SK-N-SH (cell line): Measurements from ENCODE around the gene PTPN4. TPM values are rescaled to one million over a fixed set of nuclear protein-coding genes. Genes with fewer than 3 reads are reported as not detected.

Experiments used
- CTCF ChIA-PET: fragments of 300-600, 350-600 bp; formaldehyde crosslinking; extraction: SDS; loops from one replicate; lab custom pipeline; 2021; lab: Yijun Ruan, JAX
- POLR2A ChIA-PET: fragments of 350-600 bp; sonication (Branson Sonifier 250); formaldehyde crosslinking; extraction: SDS; loops from one replicate; lab custom pipeline; 2020; ENCODE audit warnings: antibody characterized with exemption, inconsistent platforms; lab: Yijun Ruan, JAX
- DNase-seq: peaks from one replicate; pipeline ENCODE4 v3.0.0; 2012
- H2AFZ ChIP-seq: fragments of 200-600 bp; sonication (generic); 2 replicates; pipeline ENCODE4 v1.8.1; 2016; ENCODE audit warnings: antibody characterized with exemption, mild to moderate bottlenecking, low read depth
- H3F3A ChIP-seq: fragments of 200-600 bp; sonication (generic); replicated peaks from 2 replicates; pipeline ENCODE3; 2016; ENCODE audit warnings: antibody characterized with exemption, mild to moderate bottlenecking; ENCODE audit not compliant: insufficient read depth
- H3K27ac ChIP-seq, 2 experiments: fragments of 200-500 bp in 1 of 2; fragments of 200-600 bp in 1 of 2; sonication (Bioruptor generic) in 1 of 2; sonication (generic), shearing (Covaris generic) in 1 of 2; 2 replicates each; pipeline versions ENCODE4 v1.5.1 to v1.6.1; 2014 to 2016; ENCODE audit warnings: low read depth in 2 of 2, inconsistent platforms in 1 of 2, low read length in 1 of 2, mild to moderate bottlenecking in 1 of 2, mixed read lengths in 1 of 2
- H3K27me3 ChIP-seq: fragments of 200-600 bp; sonication (generic), shearing (Covaris generic); 2 replicates; pipeline ENCODE4 v1.6.1; 2016; ENCODE audit warnings: mixed run types; ENCODE audit not compliant: insufficient read depth
- H3K36me3 ChIP-seq, 2 experiments: fragments of 200-500 bp in 1 of 2; fragments of 200-600 bp in 1 of 2; sonication (Bioruptor generic) in 1 of 2; sonication (generic) in 1 of 2; replicated peaks in 1 of 2; 2 replicates each; pipeline versions ENCODE3 to v1.5.1; 2014 to 2016; ENCODE audit warnings: low read length in 1 of 2, mild to moderate bottlenecking in 1 of 2; ENCODE audit not compliant: insufficient read depth in 2 of 2, control insufficient read depth in 1 of 2
- H3K4me1 ChIP-seq, 2 experiments: fragments of 200-500 bp in 1 of 2; fragments of 200-600 bp in 1 of 2; sonication (Bioruptor generic) in 1 of 2; sonication (generic), shearing (Covaris generic) in 1 of 2; 2 replicates each; pipeline versions ENCODE4 v1.5.1 to v1.6.1; 2014 to 2016; ENCODE audit warnings: low read depth in 1 of 2, low read length in 1 of 2, mixed run types in 1 of 2; ENCODE audit not compliant: insufficient read depth in 2 of 2, control insufficient read depth in 1 of 2
- H3K4me2 ChIP-seq: fragments of 200-600 bp; sonication (generic), shearing (Covaris generic); 2 replicates; pipeline ENCODE4 v1.6.1; 2017; ENCODE audit warnings: mixed run types
- H3K4me3 ChIP-seq, 2 experiments: fragments of 200-500 bp in 1 of 2; fragments of 200-600 bp in 1 of 2; sonication (Bioruptor generic) in 1 of 2; sonication (generic), shearing (Covaris generic) in 1 of 2; 2 replicates each; pipeline versions ENCODE4 v1.5.1 to v1.8.1; 2014 to 2016; ENCODE audit warnings: low read depth in 2 of 2, inconsistent platforms in 1 of 2, low read length in 1 of 2, mild to moderate bottlenecking in 1 of 2, mixed read lengths in 1 of 2, moderate library complexity in 1 of 2
- H3K79me2 ChIP-seq: fragments of 200-600 bp; sonication (generic); 2 replicates; pipeline ENCODE4 v1.8.1; 2017; ENCODE audit warnings: mild to moderate bottlenecking; ENCODE audit not compliant: insufficient read depth
- H3K9ac ChIP-seq: fragments of 200-600 bp; sonication (generic); 2 replicates; pipeline ENCODE4 v1.6.1; 2017; ENCODE audit warnings: mixed run types
- H3K9me2 ChIP-seq: fragments of 200-600 bp; sonication (generic); 2 replicates; pipeline ENCODE4 v1.6.1; 2017; ENCODE audit warnings: mixed run types
- H3K9me3 ChIP-seq: fragments of 200-600 bp; sonication (generic); 2 replicates; pipeline ENCODE4 v1.6.1; 2017; ENCODE audit warnings: mixed run types, mild to moderate bottlenecking, moderate library complexity
- H4K20me1 ChIP-seq: fragments of 200-600 bp; sonication (generic); 2 replicates; pipeline ENCODE4 v1.6.1; 2017; ENCODE audit warnings: mild to moderate bottlenecking, mixed run types; ENCODE audit not compliant: insufficient read depth
- MXI1 ChIP-seq: IDR thresholded peaks from 2 replicates; pipeline ENCODE4 v1.6.1; 2012; ENCODE audit warnings: mild to moderate bottlenecking, low read depth, low read length, improper control_type of control experiment
- POLR2AphosphoS5 ChIP-seq: IDR thresholded peaks from 2 replicates; pipeline ENCODE4 v1.6.1; 2012; ENCODE audit warnings: low read depth, low read length
- TCF12 ChIP-seq: IDR thresholded peaks from 2 replicates; pipeline ENCODE4 v1.4.0; 2012
- TEAD4 ChIP-seq: IDR thresholded peaks from 2 replicates; pipeline ENCODE4 v1.4.0; 2012; ENCODE audit warnings: mild to moderate bottlenecking, borderline replicate concordance; ENCODE audit not compliant: insufficient read depth
- WGBS: methylation state at CpG from one replicate; pipeline ENCODE4 v1.1.6; 2017; ENCODE audit warnings: low lambda C conversion rate; 5-methylcytosine and 5-hydroxymethylcytosine counted together
- polyA plus RNA-seq, 3 experiments: library from polyadenylated mRNA; depleted of rRNA; stranded (reverse); fragments of >200 nt; gene quantifications; 2 replicates each; pipeline ENCODE4 v1.2.3, GENCODE V29; 2012
- TF ChIP-seq, protein P1 (sequence below): fragments of 150-350 bp; IDR thresholded peaks from 2 replicates; pipeline ENCODE4 v1.6.1; 2017; ENCODE audit warnings: antibody characterized with exemption, low read length, low read depth, borderline replicate concordance
- TF ChIP-seq, protein P2 (sequence below): IDR thresholded peaks from 2 replicates; pipeline ENCODE4 v1.4.0; 2012; ENCODE audit warnings: low read depth
- TF ChIP-seq, protein P3 (sequence below): IDR thresholded peaks from 2 replicates; pipeline ENCODE4 v1.6.1; 2012; ENCODE audit warnings: mild to moderate bottlenecking, low read depth, low read length, moderate library complexity
- TF ChIP-seq, protein P4 (sequence below): IDR thresholded peaks from 2 replicates; pipeline ENCODE4 v1.4.0; 2012; ENCODE audit warnings: low read depth, borderline replicate concordance

Gene PTPN4
- polyA plus RNA-seq, 1 of the 3 experiments (the other 2 are of a cell fraction): 6.2 TPM

DNA sequence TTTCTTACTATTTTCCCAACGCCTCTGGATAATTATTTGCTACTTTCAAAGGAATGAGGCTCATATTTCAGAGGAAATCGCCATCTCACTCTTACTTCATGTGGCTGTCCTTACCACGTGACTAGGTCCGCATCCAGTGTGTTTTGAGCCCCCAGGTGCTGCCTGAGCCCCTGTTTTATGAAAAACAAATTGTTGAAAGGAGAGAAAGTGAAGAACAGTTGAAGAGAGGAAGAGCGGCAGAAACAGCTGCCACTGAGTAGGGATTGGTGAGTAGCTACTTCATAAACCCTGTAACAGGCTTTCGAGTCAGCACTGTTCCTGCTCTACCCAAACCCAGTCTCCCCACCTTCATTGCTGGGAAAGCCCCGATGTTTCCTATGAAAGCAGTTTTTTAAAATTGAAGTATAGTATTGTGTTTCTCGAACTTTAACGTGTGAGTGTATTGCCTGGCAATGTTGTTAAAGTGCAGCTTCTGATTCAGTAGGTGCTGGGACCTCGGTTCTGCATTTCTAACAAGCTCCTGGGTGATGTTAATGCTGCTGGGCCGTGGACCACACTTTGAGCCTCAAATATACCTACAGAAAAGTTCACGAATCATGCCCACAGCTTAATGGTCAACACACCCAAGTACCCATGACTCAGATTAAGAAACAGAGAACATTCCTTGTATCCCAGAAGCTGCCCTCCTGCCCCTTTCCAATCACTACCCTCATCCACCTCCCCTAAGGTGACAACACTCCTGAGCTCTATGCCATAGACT lies 41.0 kb upstream of the PTPN4 start:
- no peak overlapping the region for H3K9ac ChIP-seq
- H3K9me3 ChIP-seq: no peaks in the 10 kb centered on the region
- no peaks in the 10 kb centered on the region for H3K36me3 ChIP-seq
- DNase-seq: no peak
- H3F3A ChIP-seq: no peaks in the 10 kb centered on the region
- H3K4me3 ChIP-seq: no peak overlapping the region
- TF ChIP-seq, protein P1, sequence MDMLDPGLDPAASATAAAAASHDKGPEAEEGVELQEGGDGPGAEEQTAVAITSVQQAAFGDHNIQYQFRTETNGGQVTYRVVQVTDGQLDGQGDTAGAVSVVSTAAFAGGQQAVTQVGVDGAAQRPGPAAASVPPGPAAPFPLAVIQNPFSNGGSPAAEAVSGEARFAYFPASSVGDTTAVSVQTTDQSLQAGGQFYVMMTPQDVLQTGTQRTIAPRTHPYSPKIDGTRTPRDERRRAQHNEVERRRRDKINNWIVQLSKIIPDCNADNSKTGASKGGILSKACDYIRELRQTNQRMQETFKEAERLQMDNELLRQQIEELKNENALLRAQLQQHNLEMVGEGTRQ: no peak
- no peak for TF ChIP-seq POLR2AphosphoS5
- WGBS: 71% methylated on average over 12 of the region's 12 CpGs
- no peaks in the 10 kb centered on the region for H4K20me1 ChIP-seq
- no peaks in the 10 kb centered on the region for H3K9me2 ChIP-seq
- H3K4me2 ChIP-seq: no peak overlapping the region
- H3K4me1 ChIP-seq: no peaks in the 10 kb centered on the region
- POLR2A ChIA-PET: no interaction called here
- no peak overlapping the region for H3K27ac ChIP-seq
- H3K27me3 ChIP-seq: no peaks in the 10 kb centered on the region
- CTCF ChIA-PET: interaction anchor here (0.6 to 2.1 kb wide), 3 partner anchors 9 to 482 kb away, joined by 3 to 7 read pairs (median 4); no protein-coding TSS in a partner anchor
- no peaks in the 10 kb centered on the region for H3K79me2 ChIP-seq
- H2AFZ ChIP-seq: no peak overlapping the region

DNA sequence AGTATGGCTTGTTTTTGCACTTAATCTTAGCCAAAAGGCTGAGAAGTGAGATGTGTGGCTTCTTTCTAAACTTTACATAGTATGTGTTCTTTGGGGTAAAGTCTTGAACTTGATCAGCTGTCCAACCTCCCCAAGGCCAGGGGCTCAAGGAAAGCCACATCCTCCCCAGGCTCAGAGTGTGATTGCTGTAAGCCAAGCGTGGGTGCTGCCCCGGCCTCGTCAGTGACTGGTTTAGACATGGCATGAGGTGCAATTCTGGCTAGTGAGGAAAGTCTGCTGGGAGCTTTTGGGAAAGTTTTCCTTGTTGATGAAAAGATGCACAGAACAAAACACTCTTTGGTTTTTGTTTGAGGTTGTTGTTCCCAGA lies 40.5 kb upstream of the PTPN4 start:
- Histone ChIP-seq H3K79me2 (no peaks in the 10 kb centered on the region), H2AFZ (no peak overlapping the region), H3K9me3 (no peaks in the 10 kb centered on the region), H4K20me1 (no peaks in the 10 kb centered on the region), H3K27me3 (no peaks in the 10 kb centered on the region), H3K36me3 (no peaks in the 10 kb centered on the region), H3K4me2 (no peak overlapping the region), H3K4me1 (no peaks in the 10 kb centered on the region), H3K27ac (no peak overlapping the region), H3K9me2 (no peaks in the 10 kb centered on the region), H3F3A (no peaks in the 10 kb centered on the region), H3K9ac (no peak overlapping the region), H3K4me3 (no peak overlapping the region)
- CTCF ChIA-PET: interaction anchor here (1.1 to 2.1 kb wide), 2 partner anchors 10 to 16 kb away, joined by 4 to 7 read pairs; no protein-coding TSS in a partner anchor
- TF ChIP-seq MXI1 (no peak), TCF12 (no peak), TEAD4 (no peak)
- TF ChIP-seq, protein P2, sequence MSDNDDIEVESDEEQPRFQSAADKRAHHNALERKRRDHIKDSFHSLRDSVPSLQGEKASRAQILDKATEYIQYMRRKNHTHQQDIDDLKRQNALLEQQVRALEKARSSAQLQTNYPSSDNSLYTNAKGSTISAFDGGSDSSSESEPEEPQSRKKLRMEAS: no peak
- TF ChIP-seq, protein P3, sequence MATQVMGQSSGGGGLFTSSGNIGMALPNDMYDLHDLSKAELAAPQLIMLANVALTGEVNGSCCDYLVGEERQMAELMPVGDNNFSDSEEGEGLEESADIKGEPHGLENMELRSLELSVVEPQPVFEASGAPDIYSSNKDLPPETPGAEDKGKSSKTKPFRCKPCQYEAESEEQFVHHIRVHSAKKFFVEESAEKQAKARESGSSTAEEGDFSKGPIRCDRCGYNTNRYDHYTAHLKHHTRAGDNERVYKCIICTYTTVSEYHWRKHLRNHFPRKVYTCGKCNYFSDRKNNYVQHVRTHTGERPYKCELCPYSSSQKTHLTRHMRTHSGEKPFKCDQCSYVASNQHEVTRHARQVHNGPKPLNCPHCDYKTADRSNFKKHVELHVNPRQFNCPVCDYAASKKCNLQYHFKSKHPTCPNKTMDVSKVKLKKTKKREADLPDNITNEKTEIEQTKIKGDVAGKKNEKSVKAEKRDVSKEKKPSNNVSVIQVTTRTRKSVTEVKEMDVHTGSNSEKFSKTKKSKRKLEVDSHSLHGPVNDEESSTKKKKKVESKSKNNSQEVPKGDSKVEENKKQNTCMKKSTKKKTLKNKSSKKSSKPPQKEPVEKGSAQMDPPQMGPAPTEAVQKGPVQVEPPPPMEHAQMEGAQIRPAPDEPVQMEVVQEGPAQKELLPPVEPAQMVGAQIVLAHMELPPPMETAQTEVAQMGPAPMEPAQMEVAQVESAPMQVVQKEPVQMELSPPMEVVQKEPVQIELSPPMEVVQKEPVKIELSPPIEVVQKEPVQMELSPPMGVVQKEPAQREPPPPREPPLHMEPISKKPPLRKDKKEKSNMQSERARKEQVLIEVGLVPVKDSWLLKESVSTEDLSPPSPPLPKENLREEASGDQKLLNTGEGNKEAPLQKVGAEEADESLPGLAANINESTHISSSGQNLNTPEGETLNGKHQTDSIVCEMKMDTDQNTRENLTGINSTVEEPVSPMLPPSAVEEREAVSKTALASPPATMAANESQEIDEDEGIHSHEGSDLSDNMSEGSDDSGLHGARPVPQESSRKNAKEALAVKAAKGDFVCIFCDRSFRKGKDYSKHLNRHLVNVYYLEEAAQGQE: no peak
- TF ChIP-seq, protein P4, sequence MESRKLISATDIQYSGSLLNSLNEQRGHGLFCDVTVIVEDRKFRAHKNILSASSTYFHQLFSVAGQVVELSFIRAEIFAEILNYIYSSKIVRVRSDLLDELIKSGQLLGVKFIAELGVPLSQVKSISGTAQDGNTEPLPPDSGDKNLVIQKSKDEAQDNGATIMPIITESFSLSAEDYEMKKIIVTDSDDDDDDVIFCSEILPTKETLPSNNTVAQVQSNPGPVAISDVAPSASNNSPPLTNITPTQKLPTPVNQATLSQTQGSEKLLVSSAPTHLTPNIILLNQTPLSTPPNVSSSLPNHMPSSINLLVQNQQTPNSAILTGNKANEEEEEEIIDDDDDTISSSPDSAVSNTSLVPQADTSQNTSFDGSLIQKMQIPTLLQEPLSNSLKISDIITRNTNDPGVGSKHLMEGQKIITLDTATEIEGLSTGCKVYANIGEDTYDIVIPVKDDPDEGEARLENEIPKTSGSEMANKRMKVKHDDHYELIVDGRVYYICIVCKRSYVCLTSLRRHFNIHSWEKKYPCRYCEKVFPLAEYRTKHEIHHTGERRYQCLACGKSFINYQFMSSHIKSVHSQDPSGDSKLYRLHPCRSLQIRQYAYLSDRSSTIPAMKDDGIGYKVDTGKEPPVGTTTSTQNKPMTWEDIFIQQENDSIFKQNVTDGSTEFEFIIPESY: no peak
- 79% methylated on average over 3 of the region's 3 CpGs for WGBS
- POLR2A ChIA-PET: no interaction called here
- DNase-seq: no peak
